ENCODE measurements around the gene ERG.
A peak's percentile ranks its signal among the peaks of the same experiment; 100 is the strongest.

Gene ERG, protein sequence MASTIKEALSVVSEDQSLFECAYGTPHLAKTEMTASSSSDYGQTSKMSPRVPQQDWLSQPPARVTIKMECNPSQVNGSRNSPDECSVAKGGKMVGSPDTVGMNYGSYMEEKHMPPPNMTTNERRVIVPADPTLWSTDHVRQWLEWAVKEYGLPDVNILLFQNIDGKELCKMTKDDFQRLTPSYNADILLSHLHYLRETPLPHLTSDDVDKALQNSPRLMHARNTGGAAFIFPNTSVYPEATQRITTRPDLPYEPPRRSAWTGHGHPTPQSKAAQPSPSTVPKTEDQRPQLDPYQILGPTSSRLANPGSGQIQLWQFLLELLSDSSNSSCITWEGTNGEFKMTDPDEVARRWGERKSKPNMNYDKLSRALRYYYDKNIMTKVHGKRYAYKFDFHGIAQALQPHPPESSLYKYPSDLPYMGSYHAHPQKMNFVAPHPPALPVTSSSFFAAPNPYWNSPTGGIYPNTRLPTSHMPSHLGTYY

DNA sequence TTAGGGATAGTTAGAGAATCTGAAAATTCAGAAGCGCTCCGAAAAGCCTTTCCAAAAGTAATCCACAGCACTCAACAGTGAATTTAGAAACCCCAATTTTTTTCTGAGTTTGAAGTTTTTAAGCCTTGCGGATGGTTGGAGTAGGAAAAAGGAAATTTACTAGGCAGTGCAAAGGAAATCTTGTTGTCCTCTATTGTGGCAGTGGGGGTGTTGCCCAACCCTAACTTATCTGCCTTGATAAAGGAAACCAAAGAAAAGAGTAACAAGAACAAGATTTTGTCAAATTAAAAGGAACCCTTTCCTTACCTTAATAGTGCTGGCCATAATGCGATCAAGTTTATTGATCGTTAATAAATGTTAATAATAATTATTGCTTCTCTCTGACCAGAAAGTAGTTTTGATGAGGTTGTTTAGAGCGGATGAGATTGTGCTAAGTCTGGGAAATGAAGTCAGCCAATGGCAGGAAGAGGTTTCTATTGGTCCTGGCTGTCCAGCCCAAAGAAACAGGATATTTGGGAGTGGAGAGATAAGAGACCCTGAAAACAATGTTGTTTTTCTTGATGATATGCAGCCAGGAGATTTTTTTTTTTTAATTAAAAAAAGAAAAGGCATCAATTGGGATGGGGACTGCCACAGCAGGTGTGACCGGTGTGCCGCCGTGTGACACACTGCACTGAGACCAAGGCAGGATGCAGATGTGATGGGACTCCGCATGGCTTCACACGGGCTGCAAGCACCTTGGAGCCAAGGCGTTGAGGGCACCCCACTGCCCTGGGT is at the start of gene ERG:
TSS of gene ERG (minus strand) at position 421 of the 777 bp plus-strand sequence. CDS start at position 324, 97 bp downstream.
- no peak for DNase-seq (ENCODE audit: low spot score)

GRCh38 chr21:38544661-38545060 is 46.4 kb upstream of the ERG start:
- DNase-seq (ENCODE audit: low spot score) = no peak

DNA sequence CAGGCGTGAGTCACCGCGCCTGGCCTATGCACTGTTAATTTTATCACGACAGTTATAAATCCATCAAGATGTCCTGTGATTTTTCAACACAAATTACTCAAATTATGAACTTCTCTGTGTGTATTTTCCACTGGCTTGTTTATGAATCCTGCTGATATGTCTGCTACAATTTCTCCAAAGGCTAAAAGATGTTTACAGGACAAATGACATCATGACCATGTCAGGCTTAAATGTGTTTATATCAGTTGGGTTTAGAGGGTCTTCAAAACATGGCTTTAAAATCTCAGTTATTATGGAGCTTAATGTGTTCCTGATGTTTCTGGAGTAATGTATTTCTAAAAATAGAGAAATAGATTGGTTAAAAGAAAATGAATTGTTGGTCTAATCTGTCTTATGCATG is 44.0 kb upstream of the ERG start:
- no peak for DNase-seq (ENCODE audit: low spot score)

GRCh38 chr21:38538353-38538752 is 40.1 kb upstream of the ERG start:
- no peak for DNase-seq (ENCODE audit: low spot score)

- DNase-seq (ENCODE audit: low spot score) = no peak
Measured at GRCh38 chr21:38534591-38534990, 36.3 kb upstream of the ERG start.

DNA sequence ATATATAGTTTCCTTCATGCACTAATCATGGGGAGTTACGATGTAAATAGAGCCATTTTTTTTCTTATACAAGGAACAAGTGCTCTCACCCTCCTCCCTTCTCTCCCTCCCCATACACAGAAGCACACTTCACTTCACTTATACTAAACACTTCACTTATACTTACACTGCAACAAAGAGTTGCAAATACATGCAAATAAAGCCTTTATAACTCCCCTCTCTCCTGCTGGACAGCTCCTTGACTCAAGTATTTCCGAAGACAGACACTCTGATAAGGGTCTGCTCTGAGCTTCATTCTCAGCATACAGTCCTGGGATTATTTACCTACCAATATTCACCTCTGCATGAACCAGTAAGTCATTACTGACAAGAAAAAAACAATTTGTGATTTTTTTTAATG is 35.6 kb upstream of the ERG start:
- DNase-seq (ENCODE audit: low spot score) = no peak

DNA sequence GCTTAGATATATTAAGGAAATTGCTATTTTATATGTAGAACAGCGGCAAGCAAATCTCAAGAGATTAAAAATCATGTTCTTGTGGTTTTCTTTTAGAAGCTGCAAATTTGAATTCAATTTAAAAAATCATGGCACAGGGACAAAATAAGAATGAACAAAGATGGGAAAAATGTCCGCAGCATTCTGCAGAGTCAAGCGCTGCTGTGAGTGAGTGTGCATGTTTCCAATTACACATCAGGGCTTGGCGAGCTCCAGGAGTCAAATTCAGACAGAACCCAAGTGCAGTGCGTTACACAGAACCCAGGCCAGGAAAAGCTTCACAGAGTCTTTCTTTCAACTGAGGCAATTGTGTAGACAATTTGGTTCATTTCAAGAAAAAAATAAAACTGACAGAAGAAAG is 33.3 kb upstream of the ERG start:
- no peak for DNase-seq (ENCODE audit: low spot score)

- DNase-seq (ENCODE audit: low spot score) = no peak
Measured at GRCh38 chr21:38531039-38531541, 32.8 kb upstream of the ERG start.

DNA sequence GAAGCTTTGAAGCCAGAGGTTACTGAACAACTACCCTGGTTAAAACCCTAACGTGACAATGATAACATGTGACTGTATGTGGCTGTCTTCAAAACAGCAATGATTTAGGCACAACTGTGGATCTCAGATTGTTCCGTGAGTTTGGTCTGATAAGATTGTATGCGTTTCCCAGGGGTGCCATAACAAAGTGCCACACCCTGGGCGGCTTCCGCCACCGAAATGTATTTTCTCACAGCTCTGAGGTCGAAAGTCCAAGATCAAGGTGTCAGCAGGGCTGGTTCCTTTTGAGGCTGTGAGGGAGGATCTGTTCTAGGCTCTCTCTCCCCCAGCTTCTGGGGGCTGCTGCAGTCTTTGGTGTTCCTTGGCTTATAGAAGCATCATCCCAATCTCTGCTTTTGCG is 29.5 kb upstream of the ERG start:
- no peak for DNase-seq (ENCODE audit: low spot score)

GRCh38 chr21:38525454-38525853 is 27.2 kb upstream of the ERG start:
- no peak for DNase-seq (ENCODE audit: low spot score)

DNA sequence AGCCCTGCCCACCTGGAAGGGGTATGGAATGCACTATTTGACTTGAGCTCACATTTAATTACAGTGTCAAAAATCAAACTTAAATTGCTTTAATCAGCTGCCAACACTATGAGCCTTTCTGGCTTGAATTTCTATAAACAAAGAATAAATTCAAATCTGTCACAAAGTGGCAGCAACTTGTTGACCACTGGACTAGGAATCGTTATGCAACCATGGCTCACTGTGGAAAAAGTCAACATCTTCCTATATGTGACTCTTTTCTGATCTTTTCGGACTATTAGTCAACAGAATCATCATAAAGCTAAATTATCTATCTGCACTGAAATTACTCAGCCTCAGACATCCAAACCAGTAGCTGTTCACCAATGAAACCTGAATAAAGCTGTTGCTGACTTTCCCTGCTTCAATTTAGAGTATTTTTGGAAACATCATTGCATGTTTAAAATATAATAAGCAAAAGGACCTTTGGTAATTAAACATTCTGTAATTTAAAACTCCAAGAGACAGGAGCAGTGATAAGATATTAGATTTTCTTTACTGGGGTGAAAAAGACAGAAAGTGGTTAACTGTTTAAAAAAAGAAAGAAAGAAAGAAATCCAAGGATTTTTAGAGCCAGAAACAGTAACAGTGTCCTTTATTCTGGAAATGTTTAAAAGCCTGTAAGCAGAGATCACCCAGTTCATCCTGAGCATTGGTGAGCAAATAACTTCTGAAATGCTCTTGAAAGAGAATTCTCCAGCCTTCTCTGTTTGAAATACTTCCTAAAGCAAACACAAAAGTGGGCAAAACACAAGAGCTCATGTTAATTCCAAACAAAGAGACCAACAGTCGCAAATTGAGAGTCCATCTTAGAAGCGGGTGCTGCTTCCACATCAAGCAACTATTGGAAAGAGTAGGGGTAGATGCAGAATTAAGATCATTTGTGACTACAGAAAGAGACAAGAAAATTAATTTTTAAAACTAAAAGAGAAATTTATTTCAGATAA is 26.2 kb upstream of the ERG start:
- no peak for DNase-seq (ENCODE audit: low spot score)

DNA sequence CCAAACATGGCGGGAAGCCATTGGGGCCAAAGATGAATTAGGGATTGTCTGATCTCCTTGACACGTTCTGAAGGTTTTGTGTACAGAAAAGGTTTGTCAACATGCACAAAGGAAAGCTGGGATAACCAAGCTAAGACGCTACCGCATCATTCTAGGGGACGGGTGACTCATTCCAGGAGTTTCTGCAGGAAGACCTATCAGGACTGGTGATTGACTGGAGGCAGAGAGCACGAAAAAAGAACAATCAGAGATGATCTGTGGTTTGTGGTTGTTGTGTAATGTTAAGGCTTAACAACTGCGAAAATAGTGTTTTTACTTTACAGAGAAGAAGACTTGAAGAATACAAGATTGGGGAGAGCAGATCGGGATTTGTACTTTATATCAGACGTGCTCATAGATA is 22.2 kb upstream of the ERG start:
- no peak for DNase-seq (ENCODE audit: low spot score)

GRCh38 chr21:38511662-38512243 is 13.5 kb upstream of the ERG start:
- DNase-seq (ENCODE audit: low spot score) = no peak

- DNase-seq (ENCODE audit: low spot score) = no peak
Measured at GRCh38 chr21:38511198-38511597, 12.9 kb upstream of the ERG start.

GRCh38 chr21:38507374-38507942 is 9.2 kb upstream of the ERG start:
- no peak for DNase-seq (ENCODE audit: low spot score)

DNA sequence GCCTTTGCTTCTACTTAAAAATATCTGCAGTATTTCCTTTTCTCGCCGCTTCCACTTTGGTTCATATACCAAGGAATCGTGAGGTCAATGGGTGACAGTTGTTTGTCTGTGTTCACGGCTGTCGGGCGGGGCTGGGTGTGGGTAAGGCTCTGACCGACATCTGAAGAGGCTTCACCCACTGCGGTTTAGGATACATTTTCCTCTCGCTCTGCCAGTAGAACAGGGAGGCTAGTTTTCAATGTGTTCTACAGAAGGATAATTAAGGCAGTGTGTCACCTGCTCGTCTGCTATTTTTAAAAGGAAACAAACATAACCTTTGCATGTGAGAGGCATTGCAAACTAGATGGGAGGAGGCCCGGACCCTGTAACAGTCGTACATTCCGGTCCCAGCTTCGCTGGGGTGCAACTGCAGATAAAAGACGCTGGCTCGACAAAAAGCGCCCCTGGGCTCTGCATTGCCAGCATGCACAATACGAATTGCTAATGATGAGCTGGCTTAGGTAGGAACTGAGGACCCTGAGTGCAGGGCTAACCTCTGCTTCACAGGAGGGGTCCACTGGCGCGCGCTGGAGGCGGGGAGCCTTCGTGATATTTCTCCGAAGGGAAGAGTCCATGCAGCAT is 8.5 kb upstream of the ERG start:
- no peak for DNase-seq (ENCODE audit: low spot score)

- DNase-seq (ENCODE audit: low spot score) = peak; percentile 83
Measured at GRCh38 chr21:38505654-38506523, 7.6 kb upstream of the ERG start.

DNA sequence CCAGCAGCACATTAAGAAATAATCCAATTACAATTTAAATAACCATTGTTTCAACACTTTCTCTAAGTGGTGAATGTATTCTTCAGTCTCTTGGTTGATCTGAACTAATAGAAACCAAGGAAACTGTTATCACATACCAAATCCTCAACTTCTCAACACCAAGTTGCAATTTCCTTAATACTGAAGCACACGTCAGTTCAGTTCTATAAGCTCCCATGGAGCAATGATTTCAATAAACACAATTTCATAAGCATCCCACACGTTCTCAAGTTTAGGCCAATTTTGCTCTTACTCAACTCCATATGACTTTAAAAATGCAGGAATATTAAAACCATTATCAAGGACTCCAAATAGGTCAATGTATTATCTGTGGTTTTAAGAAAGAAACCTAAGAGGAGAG is 5.8 kb upstream of the ERG start:
- no peak for DNase-seq (ENCODE audit: low spot score)

DNA sequence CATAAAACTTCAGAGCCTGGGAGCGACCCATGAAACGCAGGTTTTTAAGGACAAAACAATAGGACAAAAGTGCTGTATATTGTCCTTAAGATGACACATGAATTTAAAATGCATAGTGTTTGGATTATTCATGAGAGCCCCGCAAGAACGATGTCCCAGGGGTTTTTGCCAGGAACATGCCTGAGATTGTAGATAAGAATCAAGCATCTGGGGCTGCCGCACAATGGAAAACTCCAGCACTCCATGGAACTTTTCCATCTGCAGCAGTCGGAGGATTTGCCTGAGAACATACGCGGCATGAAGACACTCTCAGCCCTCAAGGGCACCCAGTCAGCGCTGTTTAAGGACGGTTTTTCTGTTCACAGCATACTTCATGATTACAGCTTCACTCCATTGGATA is 5.3 kb upstream of the ERG start:
- DNase-seq (ENCODE audit: low spot score) = no peak

GRCh38 chr21:38500073-38500472 is 1.8 kb upstream of the ERG start:
- DNase-seq (ENCODE audit: low spot score) = no peak
